ENCODE data around the gene ANKRD66. TPM values are rescaled to one million over a fixed set of nuclear protein-coding genes. Genes with fewer than 3 reads are reported as not detected.

ANKRD66 gene
- total and polyA plus RNA-seq, 2 of the 4 experiments (the other 2 are of a cell fraction): not detected

- 67% methylated on average over 1 of the region's 6 CpGs; no CpG with 5 or more reads in 1 of the 2 experiments for WGBS, 2 experiments (ENCODE audit: extremely low coverage in 2 of 2, insufficient read length in 1 of 2)
- Histone ChIP-seq H3K9me1 (ENCODE audit: insufficient read depth, low read length) (no peaks in the 10 kb centered on the region), H4K8ac (ENCODE audit: low read depth in 2 of 2, low read length in 2 of 2) (no peak overlapping the region), H3K27ac (ENCODE audit: insufficient read depth, low read length) (no peak overlapping the region), H2AFZ (replicated peaks; ENCODE audit: low read length, poor library complexity) (no peak overlapping the region), H3K9ac (ENCODE audit: low read depth, low read length) (no peak overlapping the region), H3K4me1 (ENCODE audit: control insufficient read depth, insufficient read depth, low read length) (no peaks in the 10 kb centered on the region), H2BK120ac (ENCODE audit: low read depth, low read length) (no peak overlapping the region), H3K36me3 (ENCODE audit: control insufficient read depth, insufficient read depth, low read length) (no peaks in the 10 kb centered on the region), H3K56ac (ENCODE audit: extremely low read depth, insufficient read depth, low read length) (no peak overlapping the region), H4K5ac (ENCODE audit: low read depth, low read length) (no peak overlapping the region), H3K4me2 (ENCODE audit: low read depth, low read length) (no peak overlapping the region), H3K4me3 (ENCODE audit: insufficient read depth, low read depth, low read length) (no peak overlapping the region), H3K14ac (replicated peaks; ENCODE audit: low read depth, low read length) (no peak overlapping the region), H3K9me3 (ENCODE audit: control insufficient read depth, insufficient read depth, low read length) (no peaks in the 10 kb centered on the region), H3K23ac (ENCODE audit: low read depth, low read length) (no peak overlapping the region), H2BK20ac (ENCODE audit: low read depth, low read length) (no peak overlapping the region), H3K18ac (ENCODE audit: low read depth, low read length) (no peak overlapping the region), H2BK5ac (ENCODE audit: low read depth, low read length, poor library complexity, severe bottlenecking) (no peak overlapping the region), H3K4ac (ENCODE audit: low read depth, low read length) (no peak overlapping the region), H4K20me1 (ENCODE audit: insufficient read depth, low read length) (no peaks in the 10 kb centered on the region), H2AK5ac (ENCODE audit: low read depth, low read length) (no peak overlapping the region), H4K91ac (ENCODE audit: insufficient read depth, low read depth, low read length) (no peak overlapping the region), H2AK9ac (replicated peaks; ENCODE audit: low read depth, low read length, poor library complexity) (no peak overlapping the region), H2BK15ac (ENCODE audit: low read depth, low read length) (no peak overlapping the region), H3K27me3 (ENCODE audit: control insufficient read depth, insufficient read depth, low read length) (no peaks in the 10 kb centered on the region), H3K79me1 (ENCODE audit: low read depth in 1 of 2, low read length in 2 of 2) (no peaks in the 10 kb centered on the region)
- POLR2A ChIA-PET (ENCODE audit: unreplicated experiment): no interaction called here
- BruUV-seq (replicated peaks): no TSS peak
- DNase-seq: peak; percentile 50
- peak; percentile 57 for TF ChIP-seq SMC3 (IDR thresholded peaks at IDR 0.05; ENCODE audit: low read depth, low read length)
- TF ChIP-seq CEBPB (IDR thresholded peaks at IDR 0.05; ENCODE audit: low read depth, low read length): no peak
- peak; percentile 59 for TF ChIP-seq CTCF (conservative IDR thresholded peaks at IDR 0.05; ENCODE audit: low read depth, low read length)
- no peak for TF ChIP-seq NFE2L2 (IDR thresholded peaks at IDR 0.05; ENCODE audit: low read depth, low read length)
- TF ChIP-seq BHLHE40 (IDR thresholded peaks at IDR 0.05; ENCODE audit: low read depth, low read length): no peak
- no peak for TF ChIP-seq RCOR1 (IDR thresholded peaks at IDR 0.05; ENCODE audit: insufficient replicate concordance, low read length)
- TF ChIP-seq RAD21 (IDR thresholded peaks at IDR 0.05; ENCODE audit: low read length): peak; percentile 56
- no peak for TF ChIP-seq POLR2A (IDR thresholded peaks at IDR 0.05; ENCODE audit: low read depth, low read length)
- intact Hi-C loops (cut with micrococcal nuclease) (loop anchor here (1.0 to 10.0 kb wide), 3 partner anchors 362 to 691 kb away; no protein-coding TSS in a partner anchor), dilution Hi-C loops (cut with HindIII; ENCODE audit: low sequenced_read_pairs, unreplicated experiment) (no loop called here), in situ Hi-C loops (cut with MboI; ENCODE audit: low sequenced_read_pairs) (loop anchor here (25.0 kb wide), 1 partner anchor 369 kb away; no protein-coding TSS in a partner anchor)
- ATAC-seq (ENCODE audit: low read depth): peak; percentile 66; the same call in 1 of the 2 replicates
- CTCF ChIA-PET: no interaction called here
These were observed 35.0 kb downstream of the ANKRD66 start for GRCh38 chr6:46781478-46782378.
